Caco-2 (cell line): ENCODE data around the gene ADARB2. TPM values are rescaled to one million over a fixed set of nuclear protein-coding genes. Genes with fewer than 3 reads are reported as not detected.

ENCODE experiments used
- BruUV-seq: library from RNA; stranded (reverse); fragments of 400-500 nt; replicated peaks from 2 replicates; lab custom pipeline; 2021; lab: Mats Ljungman, UMichigan
- CTCF ChIA-PET: fragments of 300-600 bp; sonication (Branson Sonifier 250); formaldehyde crosslinking; loops from one replicate; lab custom pipeline; 2022; ENCODE audit warnings: antibody characterized with exemption; lab: Charles Lee
- POLR2A ChIA-PET: fragments of 300-600 bp; sonication (Branson Sonifier 250); formaldehyde crosslinking; loops from one replicate; lab custom pipeline; 2022; ENCODE audit warnings: antibody characterized with exemption; lab: Charles Lee
- DNase-seq, 2 experiments: peaks; one replicate each; pipeline versions ENCODE4 v3.0.0 to v3.0.0-alpha.2; 2020 to 2022
- H3K27me3 ChIP-seq: replicated peaks from 2 replicates; pipeline ENCODE4 v1.6.0; 2011; ENCODE audit warnings: low read length; ENCODE audit not compliant: control insufficient read depth, insufficient read depth
- H3K36me3 ChIP-seq: 2 replicates; pipeline ENCODE4 v1.5.1; 2011; ENCODE audit warnings: low read length; ENCODE audit not compliant: control insufficient read depth, insufficient read depth
- H3K4me1 ChIP-seq: fragments of 250-450 bp; sonication (Bioruptor Pico); 2 replicates; pipeline ENCODE4 v1.5.1; 2020; ENCODE audit warnings: mild to moderate bottlenecking
- H3K4me3 ChIP-seq: 2 replicates; pipeline ENCODE4 v1.5.1; 2011; ENCODE audit warnings: low read depth, mild to moderate bottlenecking, control low read depth, low read length
- H3K9me3 ChIP-seq: fragments of 250-450 bp; sonication (Bioruptor Pico); 2 replicates; pipeline ENCODE4 v1.5.1; 2020; ENCODE audit warnings: mild to moderate bottlenecking, moderate library complexity
- H3K27ac Mint-ChIP-seq: one replicate; pipeline ENCODE4 v1.8.0; 2022; ENCODE audit warnings: mixed read lengths; ENCODE audit not compliant: unreplicated experiment
- H3K27me3 Mint-ChIP-seq: one replicate; pipeline ENCODE4 v1.8.0; 2022; ENCODE audit warnings: mixed read lengths; ENCODE audit not compliant: insufficient read depth, unreplicated experiment
- H3K36me3 Mint-ChIP-seq: one replicate; pipeline ENCODE4 v1.8.0; 2022; ENCODE audit warnings: mild to moderate bottlenecking, mixed read lengths; ENCODE audit not compliant: insufficient read depth, unreplicated experiment
- H3K4me1 Mint-ChIP-seq: one replicate; pipeline ENCODE4 v1.8.0; 2022; ENCODE audit warnings: low read depth, mixed read lengths; ENCODE audit not compliant: unreplicated experiment
- H3K4me3 Mint-ChIP-seq: one replicate; pipeline ENCODE4 v1.8.0; 2022; ENCODE audit warnings: mild to moderate bottlenecking, moderate library complexity, mixed read lengths; ENCODE audit not compliant: unreplicated experiment
- H3K9me3 Mint-ChIP-seq: one replicate; pipeline ENCODE4 v1.8.0; 2022; ENCODE audit warnings: mixed read lengths; ENCODE audit not compliant: unreplicated experiment
- CTCF ChIP-seq, 2 experiments: fragments of 200-600 bp in 1 of 2; IDR thresholded peaks; 1 replicate in 1 of 2; 2 replicates in 1 of 2; pipeline versions ENCODE4 v1.5.1 to v1.8.0; 2011 to 2022; ENCODE audit warnings: antibody characterized with exemption in 1 of 2, control low read depth in 1 of 2, inconsistent platforms in 1 of 2, low read depth in 1 of 2, low read length in 1 of 2, mild to moderate bottlenecking in 1 of 2, moderate library complexity in 1 of 2; ENCODE audit not compliant: insufficient read depth in 1 of 2, severe bottlenecking in 1 of 2, unreplicated experiment in 1 of 2
- intact Hi-C: fragments of 100-400 bp; cut with micrococcal nuclease; formaldehyde crosslinking; loops from one replicate; pipeline ENCODE4 v1.10.0; 2022; ENCODE audit not compliant: unreplicated experiment
- total RNA-seq: library from RNA; stranded (reverse); gene quantifications from 2 replicates; pipeline ENCODE4 v1.2.3, GENCODE V29; 2022

The ADARB2 gene
- total RNA-seq, 1 experiment from 2014 or later: 0.27 TPM

GRCh38 chr10:1378473-1378872, 358.9 kb downstream of the ADARB2 start:
- Histone ChIP-seq H3K36me3 (no peaks in the 10 kb centered on the region), H3K9me3 (no peaks in the 10 kb centered on the region), H3K27me3 (peaks cover 6% of the 10 kb centered on the region), H3K4me1 (peaks cover 5% of the 10 kb centered on the region; the same call in 1 of the 2 replicates), H3K4me3 (no peak overlapping the region)
- H3K9me3 Mint-ChIP-seq: peaks cover 9% of the 10 kb centered on the region
- H3K4me3 Mint-ChIP-seq: no peak overlapping the region
- TF ChIP-seq CTCF (IDR thresholded peaks at IDR 0.05; ENCODE audit: insufficient read depth in 1 of 2, low read depth in 1 of 2, low read length in 1 of 2, severe bottlenecking in 1 of 2, unreplicated experiment in 1 of 2): no peak
- DNase-seq: no peak
- H3K36me3 Mint-ChIP-seq: no peaks in the 10 kb centered on the region
- peaks cover 10% of the 10 kb centered on the region for H3K4me1 Mint-ChIP-seq
- H3K27ac Mint-ChIP-seq: no peak overlapping the region
- peaks cover 35% of the 10 kb centered on the region for H3K27me3 Mint-ChIP-seq
- ChIA-PET CTCF (no interaction called here), POLR2A (no interaction called here)
- BruUV-seq: no TSS peak
- intact Hi-C loops: no loop called here

- peaks cover 10% of the 10 kb centered on the region for H3K4me1 Mint-ChIP-seq
- DNase-seq: peak in 1 of 2 experiments; percentile 41
- no peaks in the 10 kb centered on the region for H3K36me3 ChIP-seq
- H3K27me3 ChIP-seq: peaks cover 6% of the 10 kb centered on the region
- H3K4me3 ChIP-seq: no peak overlapping the region
- peaks cover 9% of the 10 kb centered on the region for H3K9me3 Mint-ChIP-seq
- H3K4me3 Mint-ChIP-seq: peak overlapping the region; percentile 37
- CTCF ChIA-PET: no interaction called here
- no peaks in the 10 kb centered on the region for H3K9me3 ChIP-seq
- BruUV-seq: no TSS peak
- H3K27me3 Mint-ChIP-seq: peaks cover 35% of the 10 kb centered on the region
- no peak overlapping the region for H3K27ac Mint-ChIP-seq
- H3K36me3 Mint-ChIP-seq: no peaks in the 10 kb centered on the region
- POLR2A ChIA-PET: no interaction called here
- intact Hi-C loops: no loop called here
- peaks cover 5% of the 10 kb centered on the region; the same call in 1 of the 2 replicates for H3K4me1 ChIP-seq
- TF ChIP-seq CTCF (IDR thresholded peaks at IDR 0.05; ENCODE audit: insufficient read depth in 1 of 2, low read depth in 1 of 2, low read length in 1 of 2, severe bottlenecking in 1 of 2, unreplicated experiment in 1 of 2): no peak
Observed at GRCh38 chr10:1377740-1378397, 359.5 kb downstream of the ADARB2 start.

- peak in 1 of 2 experiments; percentile 10 for DNase-seq
- no TSS peak for BruUV-seq
- POLR2A ChIA-PET: no interaction called here
- TF ChIP-seq CTCF (IDR thresholded peaks at IDR 0.05; ENCODE audit: insufficient read depth in 1 of 2, low read depth in 1 of 2, low read length in 1 of 2, severe bottlenecking in 1 of 2, unreplicated experiment in 1 of 2): no peak
- no peaks in the 10 kb centered on the region for H3K9me3 ChIP-seq
- no peaks in the 10 kb centered on the region for H3K36me3 ChIP-seq
- peaks cover 9% of the 10 kb centered on the region for H3K9me3 Mint-ChIP-seq
- no peak overlapping the region for H3K27ac Mint-ChIP-seq
- H3K4me3 ChIP-seq: no peak overlapping the region
- peaks cover 31% of the 10 kb centered on the region for H3K27me3 Mint-ChIP-seq
- no peak overlapping the region for H3K4me3 Mint-ChIP-seq
- CTCF ChIA-PET: no interaction called here
- intact Hi-C loops: no loop called here
- H3K36me3 Mint-ChIP-seq: no peaks in the 10 kb centered on the region
- peaks cover 5% of the 10 kb centered on the region; the same call in 1 of the 2 replicates for H3K4me1 ChIP-seq
- peaks cover 6% of the 10 kb centered on the region; the same call in 1 of the 2 replicates for H3K27me3 ChIP-seq
- peaks cover 10% of the 10 kb centered on the region for H3K4me1 Mint-ChIP-seq
Observed at GRCh38 chr10:1377231-1377630, 360.1 kb downstream of the ADARB2 start.
